ENCODE results near the gene ALPG. TPM values are rescaled to one million over a fixed set of nuclear protein-coding genes. Genes with fewer than 3 reads are reported as not detected.
"Not testable (repeated sequence)": the region's sequence is repeated elsewhere in the genome, so short reads cannot be mapped to it uniquely, and the experiment has no call there.

The ALPG gene
- total RNA-seq, 1 experiment from 2014 or later, result 2.5 TPM

- Histone ChIP-seq H3K36me3 (ENCODE audit: control insufficient read depth, insufficient read depth, low read length) (no peaks in the 10 kb centered on the region), H3K4me1 (no peaks in the 10 kb centered on the region), H3K4me3 (ENCODE audit: low read depth, low read length) (no peak overlapping the region), H3K9me3 (no peaks in the 10 kb centered on the region), H3K27me3 (replicated peaks; ENCODE audit: control insufficient read depth, insufficient read depth, low read length) (no peaks in the 10 kb centered on the region)
- no TSS peak for BruUV-seq (replicated peaks)
- no peaks in the 10 kb centered on the region for H3K36me3 Mint-ChIP-seq (ENCODE audit: insufficient read depth, unreplicated experiment)
- ChIA-PET CTCF (no interaction called here), POLR2A (no interaction called here)
- H3K27me3 Mint-ChIP-seq (ENCODE audit: insufficient read depth, unreplicated experiment), result no peaks in the 10 kb centered on the region
- TF ChIP-seq CTCF (IDR thresholded peaks at IDR 0.05; ENCODE audit: insufficient read depth in 1 of 2, low read depth in 1 of 2, low read length in 1 of 2, severe bottlenecking in 1 of 2, unreplicated experiment in 1 of 2), result no peak
- H3K9me3 Mint-ChIP-seq (ENCODE audit: unreplicated experiment), result no peaks in the 10 kb centered on the region
- H3K4me1 Mint-ChIP-seq (ENCODE audit: low read depth, unreplicated experiment), result no peaks in the 10 kb centered on the region
- intact Hi-C loops (cut with micrococcal nuclease; ENCODE audit: unreplicated experiment), result no loop called here
- H3K27ac Mint-ChIP-seq (ENCODE audit: unreplicated experiment), result no peak overlapping the region
- DNase-seq, result no peak
- no peak overlapping the region for H3K4me3 Mint-ChIP-seq (ENCODE audit: unreplicated experiment)
Measured at GRCh38 chr2:232405943-232406510, 617 bp upstream of the ALPG start.

GRCh38 chr2:232407428-232408150 lies 945 bp downstream of the ALPG start:
- H3K4me3 Mint-ChIP-seq (ENCODE audit: unreplicated experiment); H3K4me1 ChIP-seq; H3K9me3 Mint-ChIP-seq (ENCODE audit: unreplicated experiment); CTCF ChIA-PET; H3K27me3 Mint-ChIP-seq (ENCODE audit: insufficient read depth, unreplicated experiment); H3K36me3 Mint-ChIP-seq (ENCODE audit: insufficient read depth, unreplicated experiment); H3K4me3 ChIP-seq (ENCODE audit: low read depth, low read length); intact Hi-C loops (cut with micrococcal nuclease; ENCODE audit: unreplicated experiment); H3K4me1 Mint-ChIP-seq (ENCODE audit: low read depth, unreplicated experiment); POLR2A ChIA-PET; DNase-seq; H3K27me3 ChIP-seq (replicated peaks; ENCODE audit: control insufficient read depth, insufficient read depth, low read length); BruUV-seq (replicated peaks); H3K36me3 ChIP-seq (ENCODE audit: control insufficient read depth, insufficient read depth, low read length); H3K9me3 ChIP-seq; H3K27ac Mint-ChIP-seq (ENCODE audit: unreplicated experiment): not testable (repeated sequence)

- H3K27me3 Mint-ChIP-seq (ENCODE audit: insufficient read depth, unreplicated experiment); H3K27me3 ChIP-seq (replicated peaks; ENCODE audit: control insufficient read depth, insufficient read depth, low read length); H3K4me3 ChIP-seq (ENCODE audit: low read depth, low read length); intact Hi-C loops (cut with micrococcal nuclease; ENCODE audit: unreplicated experiment); DNase-seq; H3K9me3 Mint-ChIP-seq (ENCODE audit: unreplicated experiment); POLR2A ChIA-PET; H3K27ac Mint-ChIP-seq (ENCODE audit: unreplicated experiment); BruUV-seq (replicated peaks); H3K4me1 ChIP-seq; CTCF ChIA-PET; H3K36me3 ChIP-seq (ENCODE audit: control insufficient read depth, insufficient read depth, low read length); H3K36me3 Mint-ChIP-seq (ENCODE audit: insufficient read depth, unreplicated experiment); H3K4me1 Mint-ChIP-seq (ENCODE audit: low read depth, unreplicated experiment); H3K4me3 Mint-ChIP-seq (ENCODE audit: unreplicated experiment); H3K9me3 ChIP-seq: not testable (repeated sequence)
Measured at GRCh38 chr2:232408269-232408668, 1.6 kb downstream of the ALPG start.

- POLR2A ChIA-PET; intact Hi-C loops (cut with micrococcal nuclease; ENCODE audit: unreplicated experiment); H3K4me1 ChIP-seq; H3K9me3 ChIP-seq; H3K4me3 ChIP-seq (ENCODE audit: low read depth, low read length); H3K9me3 Mint-ChIP-seq (ENCODE audit: unreplicated experiment); BruUV-seq (replicated peaks); H3K27me3 Mint-ChIP-seq (ENCODE audit: insufficient read depth, unreplicated experiment); CTCF ChIA-PET; DNase-seq; H3K4me3 Mint-ChIP-seq (ENCODE audit: unreplicated experiment); H3K27ac Mint-ChIP-seq (ENCODE audit: unreplicated experiment); H3K36me3 ChIP-seq (ENCODE audit: control insufficient read depth, insufficient read depth, low read length); H3K4me1 Mint-ChIP-seq (ENCODE audit: low read depth, unreplicated experiment); H3K36me3 Mint-ChIP-seq (ENCODE audit: insufficient read depth, unreplicated experiment); H3K27me3 ChIP-seq (replicated peaks; ENCODE audit: control insufficient read depth, insufficient read depth, low read length): not testable (repeated sequence)
Measured at GRCh38 chr2:232409617-232410016, 3.0 kb downstream of the ALPG start.

All from Caco-2 (cell line).